Renal pelvis (tissue), 4 donors: Measurements from ENCODE around the gene HOXB5. TPM values are rescaled to one million over a fixed set of nuclear protein-coding genes. Genes with fewer than 3 reads are reported as not detected.

Experiments used
- DNase-seq: peaks from one replicate; pipeline ENCODE4 v3.0.0-alpha.2; 2013
- polyA plus RNA-seq, 3 donors: library from polyadenylated mRNA; unstranded; fragments of 120-200 nt; gene quantifications; one replicate each; pipeline ENCODE4 v1.2.1, GENCODE V29; 2013; ENCODE audit not compliant: insufficient read length in 3 of 3

HOXB5 gene
- polyA plus RNA-seq, 3 donors, result 36.1 to 48.2 (median 47.4) TPM

- DNase-seq, result no peak
Observed at GRCh38 chr17:48619826-48620449, 26.4 kb upstream of the HOXB5 start.

- peak; percentile 92 for DNase-seq
Observed at GRCh38 chr17:48618256-48618896, 24.8 kb upstream of the HOXB5 start.

- DNase-seq, result no peak
Observed at GRCh38 chr17:48617471-48618255, 24.1 kb upstream of the HOXB5 start.

GRCh38 chr17:48616717-48617470, 23.3 kb upstream of the HOXB5 start:
- DNase-seq, result no peak

GRCh38 chr17:48615963-48616716, 22.6 kb upstream of the HOXB5 start:
- no peak for DNase-seq

- no peak for DNase-seq
Observed at GRCh38 chr17:48615047-48615962, 21.7 kb upstream of the HOXB5 start, which contains the start of gene HOXB8. HOXB8 (minus strand) TSS chr17:48615292; CDS start chr17:48614704, 588 bp downstream.

GRCh38 chr17:48613862-48614694, 20.5 kb upstream of the HOXB5 start:
- no peak for DNase-seq

- DNase-seq, result no peak
Observed at GRCh38 chr17:48612854-48613691, 19.5 kb upstream of the HOXB5 start.

GRCh38 chr17:48612456-48612853, 18.9 kb upstream of the HOXB5 start:
- no peak for DNase-seq

GRCh38 chr17:48611681-48612455, 18.3 kb upstream of the HOXB5 start:
- DNase-seq, result peak; percentile 88

- no peak for DNase-seq
Observed at GRCh38 chr17:48611213-48611612, 17.6 kb upstream of the HOXB5 start.

GRCh38 chr17:48610282-48611211, 17.0 kb upstream of the HOXB5 start, which contains the start of gene HOXB7:
HOXB7 (minus strand) TSS chr17:48611017; CDS start chr17:48610918, 99 bp downstream.
- DNase-seq, result no peak

- DNase-seq, result no peak
Observed at GRCh38 chr17:48609759-48610281, 16.2 kb upstream of the HOXB5 start.

- DNase-seq, result no peak
Observed at GRCh38 chr17:48609033-48609432, 15.5 kb upstream of the HOXB5 start.

GRCh38 chr17:48608494-48608834, 14.9 kb upstream of the HOXB5 start:
- DNase-seq, result no peak
